B cell (primary cell): ENCODE measurements around the gene MAFB.

Experiments
- CTCF ChIP-seq: fragments of 200-600 bp; IDR thresholded peaks from one replicate; pipeline ENCODE4 v1.8.0; 2022; ENCODE audit warnings: antibody characterized with exemption, mild to moderate bottlenecking
- EZH2 ChIP-seq: IDR thresholded peaks from 2 replicates; pipeline ENCODE4 v1.6.1; 2012; ENCODE audit warnings: borderline replicate concordance, low read depth, mild to moderate bottlenecking, moderate library complexity, low read length; ENCODE audit not compliant: insufficient read depth, poor library complexity, severe bottlenecking

GRCh38 chr20:40650707-40651106 lies 38.3 kb downstream of the MAFB start:
- TF ChIP-seq CTCF (no peak), EZH2 (no peak)
